HG02798 (cell line): ENCODE data around the gene KCND1.
A peak's percentile ranks its signal among the peaks of the same experiment; 100 is the strongest.

Experiments
- ATAC-seq: cut with Tn5 transposase; IDR thresholded peaks from one replicate; pipeline ENCODE4 v1.9.1; 2021; ENCODE audit warnings: mild to moderate bottlenecking; ENCODE audit not compliant: unreplicated experiment, poor library complexity

The KCND1 gene

GRCh38 chrX:48975541-48975940, 3.9 kb upstream of the KCND1 start:
- no peak for ATAC-seq

DNA sequence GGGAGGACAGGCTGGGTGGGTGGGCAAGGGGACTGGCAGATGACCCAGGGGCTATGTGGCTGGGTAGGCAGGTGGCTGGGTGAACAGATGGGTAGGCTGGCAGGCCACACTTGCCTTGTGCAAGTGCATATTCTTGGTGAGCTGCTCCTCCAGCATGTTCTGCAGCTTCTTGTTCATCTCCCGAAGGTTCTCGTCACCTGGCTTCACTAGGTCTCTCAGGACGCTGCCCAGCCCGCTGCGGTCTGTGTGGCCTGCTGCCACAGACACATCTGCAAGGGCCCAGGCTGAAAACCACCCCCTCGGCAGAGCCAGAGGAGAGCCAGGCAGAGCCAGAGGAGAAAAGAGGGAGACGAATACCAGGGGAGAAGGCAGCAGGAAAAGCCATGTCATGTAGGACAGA, 3.4 kb upstream of the KCND1 start:
- ATAC-seq, result no peak

DNA sequence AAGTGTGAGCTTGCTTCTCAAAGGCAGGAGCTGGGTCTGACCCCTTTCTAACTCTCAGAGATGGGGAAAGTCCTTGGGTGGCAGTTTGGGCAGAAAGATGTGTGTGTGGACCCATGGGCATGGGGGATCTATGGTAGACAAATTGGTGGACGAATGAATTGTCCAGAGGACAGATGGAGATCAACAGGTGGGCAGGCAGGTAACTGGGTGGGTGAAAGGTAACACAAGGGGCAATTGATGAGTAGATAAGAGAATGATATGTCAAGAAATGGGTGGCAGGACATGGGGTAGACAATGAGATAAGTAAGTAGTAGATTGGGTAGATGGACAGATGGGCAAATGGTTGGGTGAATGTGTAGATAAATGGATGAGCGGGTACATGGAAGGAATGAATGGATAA, 2.9 kb upstream of the KCND1 start:
- no peak for ATAC-seq

GRCh38 chrX:48974033-48974432, 2.4 kb upstream of the KCND1 start:
- ATAC-seq, result no peak

DNA sequence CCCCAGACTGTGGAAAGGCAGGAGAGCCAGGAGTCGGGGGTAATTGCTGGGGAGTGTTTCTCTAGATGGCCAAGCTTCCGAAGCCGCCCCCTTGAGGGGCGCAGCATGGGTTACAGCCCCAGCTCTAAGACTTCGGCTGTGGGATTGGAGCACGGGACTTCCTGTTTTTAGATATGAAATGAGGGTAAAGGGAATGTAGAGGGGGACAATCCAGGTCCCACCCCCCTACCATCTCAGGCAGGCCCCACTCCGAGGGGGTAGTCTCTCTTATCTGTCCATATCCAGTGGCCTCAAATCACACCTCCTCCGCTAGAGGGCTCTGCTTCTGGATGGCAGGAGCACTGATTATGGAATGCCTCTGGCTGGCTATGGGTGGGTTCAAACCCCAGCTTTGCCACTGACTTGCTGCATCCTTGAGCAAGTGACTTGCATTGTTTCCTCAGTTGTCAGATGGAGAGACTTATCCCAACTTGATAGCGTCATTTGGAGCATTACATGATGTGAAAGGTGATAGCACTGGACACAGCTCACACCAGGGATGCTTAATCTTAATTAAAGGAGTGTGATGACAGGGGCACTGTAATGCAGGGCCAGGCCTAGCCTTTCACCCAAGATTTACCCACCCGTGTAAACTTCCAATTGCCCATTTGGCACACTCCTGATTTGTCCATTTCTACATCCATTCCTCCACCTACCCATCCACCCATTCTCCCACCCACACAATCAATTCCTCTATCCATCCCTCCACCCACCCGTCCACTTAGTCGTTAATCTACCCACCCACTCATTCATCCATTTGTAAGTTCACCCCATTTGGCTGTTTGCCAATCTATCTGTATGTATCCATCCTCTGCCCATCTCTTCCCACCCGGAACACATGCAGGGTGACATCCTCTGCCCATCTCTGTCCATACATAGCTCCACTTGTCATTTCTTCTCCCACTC, 848 bp upstream of the KCND1 start:
- no peak for ATAC-seq

DNA sequence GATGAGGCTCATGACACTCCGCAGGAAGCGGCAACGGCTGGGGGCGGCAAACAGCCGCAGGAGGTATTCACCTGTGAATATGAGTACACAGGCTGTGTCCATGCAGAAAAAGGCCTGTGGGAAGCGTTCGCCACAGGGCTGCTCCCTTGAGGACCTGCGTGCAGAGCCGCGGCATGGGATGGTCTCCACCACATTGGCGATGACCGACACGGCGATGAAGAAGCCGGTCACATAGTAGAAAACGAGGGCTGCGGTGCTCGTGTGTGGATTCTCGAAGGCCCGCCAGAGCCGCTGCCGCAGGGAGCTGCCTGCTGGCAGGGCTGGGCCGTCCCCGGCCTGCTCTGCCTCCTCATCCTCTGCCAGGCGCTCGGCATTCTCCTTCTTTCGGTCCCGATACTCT, 2.2 kb downstream of the KCND1 start:
- no peak for ATAC-seq

- no peak for ATAC-seq
These were observed 3.3 kb downstream of the KCND1 start for GRCh38 chrX:48968377-48968776.

GRCh38 chrX:48966796-48967579, 4.7 kb downstream of the KCND1 start:
- ATAC-seq, result no peak

DNA sequence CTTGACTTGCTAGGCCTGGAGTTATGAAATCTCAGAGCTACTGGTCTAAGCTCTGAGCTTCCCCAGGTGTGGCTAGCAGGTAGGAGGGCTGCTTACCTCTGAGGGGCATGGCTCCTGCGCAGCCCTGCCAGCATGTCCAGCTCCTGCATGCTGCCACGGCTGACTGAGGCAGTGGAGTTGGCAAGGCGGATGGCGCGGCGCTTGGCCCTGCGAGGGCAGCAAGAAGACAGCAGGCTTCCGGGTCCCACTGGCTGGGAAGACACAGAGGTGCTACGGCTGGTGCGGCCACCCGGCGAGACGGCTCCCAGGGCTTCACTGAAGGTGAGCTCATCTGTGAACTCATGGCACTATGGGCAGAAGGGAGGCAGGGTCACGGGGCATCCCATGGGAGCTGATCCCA, 5.7 kb downstream of the KCND1 start:
- ATAC-seq, result no peak

GRCh38 chrX:48961585-48962091, 10.0 kb downstream of the KCND1 start:
- ATAC-seq, result no peak

DNA sequence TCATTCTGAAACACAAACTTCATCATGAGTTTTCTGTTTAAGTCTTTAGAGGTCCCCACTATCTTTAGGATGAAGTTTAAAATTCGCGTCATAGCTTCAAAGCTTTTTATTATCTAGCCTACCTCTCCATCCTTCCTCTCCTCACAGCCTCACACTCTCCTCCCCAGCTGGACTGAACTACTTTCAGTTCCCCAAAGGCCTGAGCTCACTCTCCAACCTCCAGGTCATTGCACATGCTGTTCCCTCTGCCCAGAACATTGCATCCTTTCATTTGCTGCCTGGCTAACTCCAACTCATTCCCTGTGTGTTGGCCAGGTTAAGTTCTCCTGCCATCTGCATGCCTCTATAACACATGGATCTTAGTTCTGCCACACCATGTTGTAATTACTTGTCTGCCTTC, 11.4 kb downstream of the KCND1 start:
- no peak for ATAC-seq

GRCh38 chrX:48958635-48959094, 13.0 kb downstream of the KCND1 start:
- no peak for ATAC-seq

DNA sequence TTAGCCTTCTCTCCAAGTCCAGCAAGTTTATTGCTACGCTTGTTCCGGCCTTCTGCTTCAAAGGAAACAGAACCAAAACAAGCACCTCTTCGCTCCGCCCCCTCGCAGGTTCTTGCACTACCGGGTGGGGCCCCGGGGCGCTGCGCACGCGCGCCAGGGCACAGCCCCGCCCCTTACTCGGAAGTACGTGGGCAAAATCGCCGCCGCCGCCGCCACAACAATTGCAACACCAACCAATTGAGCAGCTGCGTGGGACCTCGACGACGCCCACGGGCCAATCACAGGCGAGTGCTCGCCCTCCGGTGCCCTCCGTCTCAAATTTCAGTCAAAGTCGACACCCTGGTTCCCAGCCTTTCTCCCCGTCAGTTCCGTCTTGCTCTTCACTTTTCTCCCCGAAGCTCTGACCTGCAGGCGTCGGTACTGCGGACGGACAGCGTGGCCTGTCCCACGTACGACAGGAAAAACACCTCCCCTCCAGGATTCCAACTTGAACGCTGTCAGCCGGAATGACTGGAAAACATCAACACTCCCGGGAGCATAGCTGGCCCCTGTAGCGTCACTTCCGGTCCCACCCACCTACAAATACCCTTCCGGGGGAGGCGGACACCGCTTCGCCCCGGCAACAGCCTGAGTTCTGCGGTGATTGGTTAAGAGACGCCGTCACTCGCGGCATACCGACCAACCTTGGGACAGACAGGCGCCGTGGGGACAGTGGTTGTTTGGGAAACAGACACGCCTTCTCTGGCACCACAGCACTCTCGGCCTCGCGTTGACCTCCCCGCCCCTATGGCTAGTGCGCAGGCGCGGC, 13.6 kb downstream of the KCND1 start:
- ATAC-seq, result peak; percentile 91

DNA sequence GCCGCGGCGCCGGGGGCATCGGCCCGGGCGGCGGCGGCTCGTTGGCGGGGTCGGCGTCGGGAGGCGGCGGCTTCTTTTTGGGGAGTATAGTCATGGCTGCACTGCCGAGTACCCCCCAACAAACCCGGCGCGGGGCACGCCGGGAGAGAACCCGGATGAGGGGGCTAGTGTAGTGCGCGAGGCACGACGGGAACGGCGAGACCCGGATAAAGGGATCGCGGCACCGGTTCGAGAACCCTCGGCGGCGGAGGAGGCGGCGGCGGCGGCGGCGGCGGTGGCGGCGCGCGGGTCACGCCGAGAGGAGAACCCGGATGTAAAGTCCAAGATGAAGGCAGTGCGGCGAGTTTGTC, 14.2 kb downstream of the KCND1 start, which contains the start of gene OTUD5:
Gene OTUD5 (minus strand): TSS at position 131 of the 350 bp plus-strand sequence. CDS start 37 bp downstream, at position 94.
- peak; percentile 33 for ATAC-seq

GRCh38 chrX:48956728-48957414, 14.8 kb downstream of the KCND1 start:
- peak; percentile 0 for ATAC-seq

GRCh38 chrX:48948589-48948988, 23.1 kb downstream of the KCND1 start:
- no peak for ATAC-seq

DNA sequence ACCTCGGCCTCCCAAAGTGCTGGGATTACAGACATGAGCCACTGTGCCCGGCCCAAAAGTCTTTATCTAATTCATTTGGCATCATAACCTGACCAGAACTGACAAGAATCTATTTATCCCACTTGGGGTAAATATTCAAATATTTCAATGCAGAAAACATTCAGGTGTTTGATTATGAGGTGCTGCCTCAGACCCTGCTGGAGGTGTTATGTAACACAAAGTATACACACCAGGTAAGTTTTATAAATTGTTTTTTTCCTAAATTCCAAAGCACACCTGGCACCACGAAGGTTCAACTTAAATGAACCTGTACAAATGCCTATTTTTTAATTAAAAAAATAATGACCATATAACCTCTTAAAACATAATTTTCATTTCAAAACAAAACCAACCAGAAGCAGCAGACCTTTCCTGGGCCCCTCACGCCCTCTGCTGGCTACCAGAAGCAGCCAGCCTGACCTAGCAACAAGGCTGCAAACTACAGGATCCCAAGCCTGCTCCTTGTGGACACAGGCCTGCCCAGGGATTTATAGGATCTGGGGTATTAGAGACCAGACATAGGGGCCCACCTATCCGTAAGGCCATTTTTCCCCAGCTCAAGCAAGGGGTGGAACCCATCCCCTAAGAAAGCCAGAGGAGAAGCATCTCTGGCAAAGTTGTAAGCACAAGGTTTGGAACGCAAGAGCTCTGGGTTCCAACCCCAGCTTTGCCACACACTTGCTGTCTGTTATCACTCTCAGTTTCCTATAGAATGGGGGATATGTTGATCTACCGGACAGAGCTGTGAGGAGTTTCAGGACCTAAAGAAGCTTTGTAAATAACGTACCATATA, 25.9 kb downstream of the KCND1 start:
- ATAC-seq, result no peak

DNA sequence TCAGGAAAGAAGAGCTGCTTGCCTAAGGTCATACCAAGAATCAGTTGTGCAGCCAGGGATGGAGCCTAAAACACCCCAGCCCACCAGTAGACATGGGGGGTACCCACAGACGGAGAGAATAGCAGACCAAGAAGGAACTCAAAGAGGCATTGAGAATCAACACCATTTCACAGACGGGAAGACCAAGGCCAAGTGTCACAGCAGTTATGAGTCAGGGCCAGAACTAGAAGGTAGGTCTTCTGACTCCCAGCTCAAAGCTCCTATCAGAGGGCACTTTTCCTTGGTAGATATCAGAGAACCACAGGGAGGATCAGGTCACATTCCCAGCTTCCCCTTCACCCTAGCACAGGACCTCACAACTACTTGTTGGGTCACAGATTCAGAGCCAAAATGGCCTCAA, 28.7 kb downstream of the KCND1 start:
- no peak for ATAC-seq

DNA sequence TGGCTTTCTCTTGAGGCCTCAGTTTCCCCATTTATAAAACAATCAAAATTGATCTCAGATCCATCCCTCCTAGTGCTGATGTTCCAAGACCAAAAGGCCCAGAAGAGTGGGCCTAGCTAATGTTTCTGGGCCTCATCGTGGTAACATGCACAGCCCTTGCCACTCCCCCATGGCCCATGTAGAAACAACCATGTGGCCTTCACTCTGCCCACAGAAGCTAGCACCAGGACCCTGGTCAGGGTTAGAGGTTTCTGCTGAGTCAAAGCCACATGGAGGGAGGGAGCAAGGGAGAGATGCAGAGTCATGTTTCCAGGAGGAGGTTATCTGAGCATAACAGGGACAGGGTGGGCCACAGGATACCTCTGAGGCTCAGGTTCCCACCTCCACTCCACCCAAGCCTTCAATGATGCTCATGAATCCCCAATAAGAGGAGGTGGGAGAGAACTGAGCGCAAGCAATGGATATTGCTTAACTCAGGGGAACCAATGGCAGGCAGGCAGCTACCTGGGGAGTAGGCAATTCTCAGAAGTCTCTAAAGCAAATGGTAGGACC, 31.2 kb downstream of the KCND1 start:
- ATAC-seq, result no peak
